HG02973 (cell line): ENCODE data around the gene ELAVL3.
"Not testable (repeated sequence)": the region's sequence is repeated elsewhere in the genome, so short reads cannot be mapped to it uniquely, and the experiment has no call there.

Source experiments
- ATAC-seq: cut with Tn5 transposase; IDR thresholded peaks from one replicate; pipeline ENCODE4 v1.9.1; 2021; ENCODE audit warnings: moderate library complexity; ENCODE audit not compliant: unreplicated experiment

ELAVL3 gene

GRCh38 chr19:11460207-11460606, 20.6 kb downstream of the ELAVL3 start:
- ATAC-seq: no peak

- ATAC-seq: not testable (repeated sequence)
These were observed 21.9 kb downstream of the ELAVL3 start for GRCh38 chr19:11458912-11459311.

GRCh38 chr19:11458236-11458900, 22.5 kb downstream of the ELAVL3 start:
- ATAC-seq: no peak

GRCh38 chr19:11457831-11458230, 23.0 kb downstream of the ELAVL3 start:
- ATAC-seq: no peak

GRCh38 chr19:11457115-11457514, 23.7 kb downstream of the ELAVL3 start:
- no peak for ATAC-seq

- no peak for ATAC-seq
These were observed 24.2 kb downstream of the ELAVL3 start for GRCh38 chr19:11456659-11457058.

GRCh38 chr19:11455233-11455554, 25.7 kb downstream of the ELAVL3 start:
- not testable (repeated sequence) for ATAC-seq

- ATAC-seq: no peak
These were observed 27.1 kb downstream of the ELAVL3 start for GRCh38 chr19:11453468-11454341.

- no peak for ATAC-seq
These were observed 28.1 kb downstream of the ELAVL3 start for GRCh38 chr19:11452620-11453310.

GRCh38 chr19:11451871-11452619, 28.8 kb downstream of the ELAVL3 start:
- no peak for ATAC-seq

GRCh38 chr19:11451327-11451870, 29.4 kb downstream of the ELAVL3 start:
- no peak for ATAC-seq

- ATAC-seq: no peak
These were observed 30.1 kb downstream of the ELAVL3 start for GRCh38 chr19:11450570-11451326.

- ATAC-seq: no peak
These were observed 31.8 kb downstream of the ELAVL3 start for GRCh38 chr19:11448923-11449554.

- ATAC-seq: no peak
These were observed 32.4 kb downstream of the ELAVL3 start for GRCh38 chr19:11448410-11448809.

- no peak for ATAC-seq
These were observed 33.2 kb downstream of the ELAVL3 start for GRCh38 chr19:11447347-11448262.

- ATAC-seq: no peak
These were observed 34.1 kb downstream of the ELAVL3 start for GRCh38 chr19:11446652-11447301.

GRCh38 chr19:11446271-11446651, 34.6 kb downstream of the ELAVL3 start:
- no peak for ATAC-seq

GRCh38 chr19:11445141-11445540, 35.7 kb downstream of the ELAVL3 start:
- ATAC-seq: no peak
